Measurements from ENCODE around the gene MRPL49. TPM values are rescaled to one million over a fixed set of nuclear protein-coding genes. Genes with fewer than 3 reads are reported as not detected.

MRPL49 gene
- total RNA-seq, 1 experiment from 2014 or later: 55.9 TPM

DNA sequence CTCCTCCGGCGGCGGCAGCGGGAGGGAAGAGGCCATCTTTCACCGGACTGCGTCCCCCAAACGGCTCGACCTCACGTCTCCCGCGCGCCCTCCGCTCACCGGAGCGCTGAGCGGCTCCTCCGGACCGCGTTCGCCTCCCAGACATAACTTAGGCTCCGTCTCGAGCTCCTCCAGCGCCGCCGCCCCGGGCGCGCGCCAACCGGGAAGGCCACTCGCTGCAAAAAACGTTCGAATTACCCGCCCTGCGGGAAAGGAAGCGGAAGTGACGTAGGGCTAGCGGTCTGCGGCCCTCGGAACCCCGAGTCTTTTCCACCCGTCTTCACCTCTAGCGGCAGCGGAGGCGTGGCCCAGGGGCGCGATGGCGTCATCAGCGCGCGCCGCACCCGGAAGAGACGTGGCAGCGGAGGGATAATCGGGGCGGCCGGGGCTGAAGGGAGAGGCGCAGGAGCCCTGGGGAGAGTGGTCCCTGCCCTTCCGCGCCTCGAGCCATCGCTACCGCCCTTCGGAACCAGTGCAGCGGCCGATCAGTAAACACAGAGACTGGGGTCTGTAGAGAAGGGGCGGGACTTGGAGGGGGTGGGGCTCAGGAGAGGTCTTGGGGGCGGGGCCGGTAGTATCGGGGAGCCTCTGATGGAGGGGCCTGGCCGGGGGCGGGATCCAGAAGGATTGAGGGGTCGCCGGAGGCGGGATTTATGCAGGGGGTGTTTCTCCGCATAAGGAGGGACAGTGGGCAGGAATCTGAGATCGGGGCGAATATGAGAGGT is 38.1 kb upstream of the MRPL49 start, which contains the start of the genes CDCA5 and ZFPL1 (continued):
- TF ChIP-seq, protein P1, sequence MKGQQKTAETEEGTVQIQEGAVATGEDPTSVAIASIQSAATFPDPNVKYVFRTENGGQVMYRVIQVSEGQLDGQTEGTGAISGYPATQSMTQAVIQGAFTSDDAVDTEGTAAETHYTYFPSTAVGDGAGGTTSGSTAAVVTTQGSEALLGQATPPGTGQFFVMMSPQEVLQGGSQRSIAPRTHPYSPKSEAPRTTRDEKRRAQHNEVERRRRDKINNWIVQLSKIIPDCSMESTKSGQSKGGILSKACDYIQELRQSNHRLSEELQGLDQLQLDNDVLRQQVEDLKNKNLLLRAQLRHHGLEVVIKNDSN (CRISPR knock-in tag; IDR thresholded peaks at IDR 0.05): peak; percentile 57
- TF ChIP-seq, protein P2, sequence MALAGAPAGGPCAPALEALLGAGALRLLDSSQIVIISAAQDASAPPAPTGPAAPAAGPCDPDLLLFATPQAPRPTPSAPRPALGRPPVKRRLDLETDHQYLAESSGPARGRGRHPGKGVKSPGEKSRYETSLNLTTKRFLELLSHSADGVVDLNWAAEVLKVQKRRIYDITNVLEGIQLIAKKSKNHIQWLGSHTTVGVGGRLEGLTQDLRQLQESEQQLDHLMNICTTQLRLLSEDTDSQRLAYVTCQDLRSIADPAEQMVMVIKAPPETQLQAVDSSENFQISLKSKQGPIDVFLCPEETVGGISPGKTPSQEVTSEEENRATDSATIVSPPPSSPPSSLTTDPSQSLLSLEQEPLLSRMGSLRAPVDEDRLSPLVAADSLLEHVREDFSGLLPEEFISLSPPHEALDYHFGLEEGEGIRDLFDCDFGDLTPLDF (CRISPR knock-in tag; IDR thresholded peaks at IDR 0.05): no peak
- TF ChIP-seq, protein P3, sequence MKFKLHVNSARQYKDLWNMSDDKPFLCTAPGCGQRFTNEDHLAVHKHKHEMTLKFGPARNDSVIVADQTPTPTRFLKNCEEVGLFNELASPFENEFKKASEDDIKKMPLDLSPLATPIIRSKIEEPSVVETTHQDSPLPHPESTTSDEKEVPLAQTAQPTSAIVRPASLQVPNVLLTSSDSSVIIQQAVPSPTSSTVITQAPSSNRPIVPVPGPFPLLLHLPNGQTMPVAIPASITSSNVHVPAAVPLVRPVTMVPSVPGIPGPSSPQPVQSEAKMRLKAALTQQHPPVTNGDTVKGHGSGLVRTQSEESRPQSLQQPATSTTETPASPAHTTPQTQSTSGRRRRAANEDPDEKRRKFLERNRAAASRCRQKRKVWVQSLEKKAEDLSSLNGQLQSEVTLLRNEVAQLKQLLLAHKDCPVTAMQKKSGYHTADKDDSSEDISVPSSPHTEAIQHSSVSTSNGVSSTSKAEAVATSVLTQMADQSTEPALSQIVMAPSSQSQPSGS (CRISPR knock-in tag; IDR thresholded peaks at IDR 0.05; ENCODE audit: borderline replicate concordance, low read depth): no peak
- TF ChIP-seq, protein P4, sequence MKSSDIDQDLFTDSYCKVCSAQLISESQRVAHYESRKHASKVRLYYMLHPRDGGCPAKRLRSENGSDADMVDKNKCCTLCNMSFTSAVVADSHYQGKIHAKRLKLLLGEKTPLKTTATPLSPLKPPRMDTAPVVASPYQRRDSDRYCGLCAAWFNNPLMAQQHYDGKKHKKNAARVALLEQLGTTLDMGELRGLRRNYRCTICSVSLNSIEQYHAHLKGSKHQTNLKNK (CRISPR knock-in tag; IDR thresholded peaks at IDR 0.05): no peak
- TF ChIP-seq, protein P5, sequence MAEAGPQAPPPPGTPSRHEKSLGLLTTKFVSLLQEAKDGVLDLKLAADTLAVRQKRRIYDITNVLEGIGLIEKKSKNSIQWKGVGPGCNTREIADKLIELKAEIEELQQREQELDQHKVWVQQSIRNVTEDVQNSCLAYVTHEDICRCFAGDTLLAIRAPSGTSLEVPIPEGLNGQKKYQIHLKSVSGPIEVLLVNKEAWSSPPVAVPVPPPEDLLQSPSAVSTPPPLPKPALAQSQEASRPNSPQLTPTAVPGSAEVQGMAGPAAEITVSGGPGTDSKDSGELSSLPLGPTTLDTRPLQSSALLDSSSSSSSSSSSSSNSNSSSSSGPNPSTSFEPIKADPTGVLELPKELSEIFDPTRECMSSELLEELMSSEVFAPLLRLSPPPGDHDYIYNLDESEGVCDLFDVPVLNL (CRISPR knock-in tag; IDR thresholded peaks at IDR 0.05; ENCODE audit: borderline replicate concordance, low read depth): peak; percentile 100
- TF ChIP-seq HMGA2 (CRISPR knock-in tag; IDR thresholded peaks at IDR 0.05) (no peak), ELF4 (CRISPR knock-in tag; IDR thresholded peaks at IDR 0.05; ENCODE audit: low read depth) (no peak), ATF1 (CRISPR knock-in tag; IDR thresholded peaks at IDR 0.05) (peak; percentile 80; the same call in 1 of the 2 replicates), TCF7 (CRISPR knock-in tag; IDR thresholded peaks at IDR 0.05; ENCODE audit: low read depth) (peak; percentile 68; the same call in 1 of the 2 replicates), OVOL2 (CRISPR knock-in tag; IDR thresholded peaks at IDR 0.05; ENCODE audit: borderline replicate concordance) (no peak), EMX1 (CRISPR knock-in tag; IDR thresholded peaks at IDR 0.05) (no peak), GRHL2 (CRISPR knock-in tag; IDR thresholded peaks at IDR 0.05; ENCODE audit: insufficient replicate concordance, severe bottlenecking) (no peak), ZNF138 (CRISPR knock-in tag; conservative IDR thresholded peaks at IDR 0.05) (no peak), SP1 (CRISPR knock-in tag; conservative IDR thresholded peaks at IDR 0.05) (peak; percentile 100), ZNF416 (CRISPR knock-in tag; IDR thresholded peaks at IDR 0.05) (no peak), NR1H2 (CRISPR knock-in tag; IDR thresholded peaks at IDR 0.05) (no peak)
- TF ChIP-seq, protein P6, sequence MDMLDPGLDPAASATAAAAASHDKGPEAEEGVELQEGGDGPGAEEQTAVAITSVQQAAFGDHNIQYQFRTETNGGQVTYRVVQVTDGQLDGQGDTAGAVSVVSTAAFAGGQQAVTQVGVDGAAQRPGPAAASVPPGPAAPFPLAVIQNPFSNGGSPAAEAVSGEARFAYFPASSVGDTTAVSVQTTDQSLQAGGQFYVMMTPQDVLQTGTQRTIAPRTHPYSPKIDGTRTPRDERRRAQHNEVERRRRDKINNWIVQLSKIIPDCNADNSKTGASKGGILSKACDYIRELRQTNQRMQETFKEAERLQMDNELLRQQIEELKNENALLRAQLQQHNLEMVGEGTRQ (CRISPR knock-in tag; IDR thresholded peaks at IDR 0.05): 0 out of 2 replicates have a peak, but pooled peaks have one; percentile 27
- TF ChIP-seq, protein P7, sequence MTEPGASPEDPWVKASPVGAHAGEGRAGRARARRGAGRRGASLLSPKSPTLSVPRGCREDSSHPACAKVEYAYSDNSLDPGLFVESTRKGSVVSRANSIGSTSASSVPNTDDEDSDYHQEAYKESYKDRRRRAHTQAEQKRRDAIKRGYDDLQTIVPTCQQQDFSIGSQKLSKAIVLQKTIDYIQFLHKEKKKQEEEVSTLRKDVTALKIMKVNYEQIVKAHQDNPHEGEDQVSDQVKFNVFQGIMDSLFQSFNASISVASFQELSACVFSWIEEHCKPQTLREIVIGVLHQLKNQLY (CRISPR knock-in tag; IDR thresholded peaks at IDR 0.05): no peak
- TF ChIP-seq, protein P8, sequence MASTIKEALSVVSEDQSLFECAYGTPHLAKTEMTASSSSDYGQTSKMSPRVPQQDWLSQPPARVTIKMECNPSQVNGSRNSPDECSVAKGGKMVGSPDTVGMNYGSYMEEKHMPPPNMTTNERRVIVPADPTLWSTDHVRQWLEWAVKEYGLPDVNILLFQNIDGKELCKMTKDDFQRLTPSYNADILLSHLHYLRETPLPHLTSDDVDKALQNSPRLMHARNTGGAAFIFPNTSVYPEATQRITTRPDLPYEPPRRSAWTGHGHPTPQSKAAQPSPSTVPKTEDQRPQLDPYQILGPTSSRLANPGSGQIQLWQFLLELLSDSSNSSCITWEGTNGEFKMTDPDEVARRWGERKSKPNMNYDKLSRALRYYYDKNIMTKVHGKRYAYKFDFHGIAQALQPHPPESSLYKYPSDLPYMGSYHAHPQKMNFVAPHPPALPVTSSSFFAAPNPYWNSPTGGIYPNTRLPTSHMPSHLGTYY (CRISPR knock-in tag; IDR thresholded peaks at IDR 0.05): no peak
- TF ChIP-seq, protein P9, sequence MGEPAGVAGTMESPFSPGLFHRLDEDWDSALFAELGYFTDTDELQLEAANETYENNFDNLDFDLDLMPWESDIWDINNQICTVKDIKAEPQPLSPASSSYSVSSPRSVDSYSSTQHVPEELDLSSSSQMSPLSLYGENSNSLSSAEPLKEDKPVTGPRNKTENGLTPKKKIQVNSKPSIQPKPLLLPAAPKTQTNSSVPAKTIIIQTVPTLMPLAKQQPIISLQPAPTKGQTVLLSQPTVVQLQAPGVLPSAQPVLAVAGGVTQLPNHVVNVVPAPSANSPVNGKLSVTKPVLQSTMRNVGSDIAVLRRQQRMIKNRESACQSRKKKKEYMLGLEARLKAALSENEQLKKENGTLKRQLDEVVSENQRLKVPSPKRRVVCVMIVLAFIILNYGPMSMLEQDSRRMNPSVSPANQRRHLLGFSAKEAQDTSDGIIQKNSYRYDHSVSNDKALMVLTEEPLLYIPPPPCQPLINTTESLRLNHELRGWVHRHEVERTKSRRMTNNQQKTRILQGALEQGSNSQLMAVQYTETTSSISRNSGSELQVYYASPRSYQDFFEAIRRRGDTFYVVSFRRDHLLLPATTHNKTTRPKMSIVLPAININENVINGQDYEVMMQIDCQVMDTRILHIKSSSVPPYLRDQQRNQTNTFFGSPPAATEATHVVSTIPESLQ (CRISPR knock-in tag; IDR thresholded peaks at IDR 0.05): no peak

All from WTC11 (cell line).